Heart right ventricle (tissue), 16 donors: Measurements from ENCODE around the gene MYH14. TPM values are rescaled to one million over a fixed set of nuclear protein-coding genes. Genes with fewer than 3 reads are reported as not detected.

Source experiments
- ATAC-seq, 8 donors: fragments of 200-7000 bp; cut with Tn5 transposase; one replicate each; pipeline ENCODE4 v1.9.1; 2020; ENCODE audit warnings: mild to moderate bottlenecking in 8 of 8, moderate library complexity in 8 of 8, moderate number of reproducible peaks in 1 of 8
- DNase-seq, 2 donors: peaks; one replicate each; pipeline ENCODE4 v3.0.0-alpha.2; 2020
- H3K27ac ChIP-seq, 10 donors: fragments of 200-600 bp; sonication (generic) in 2 of 10; one replicate each; pipeline versions ENCODE4 v1.5.0 to v1.8.0; 2020 to 2022; ENCODE audit warnings: mild to moderate bottlenecking in 3 of 10
- H3K27me3 ChIP-seq, 7 donors: fragments of 200-600 bp; one replicate each; pipeline ENCODE4 v1.8.0; 2021 to 2022; ENCODE audit warnings: mild to moderate bottlenecking in 2 of 7
- H3K36me3 ChIP-seq, 9 donors: fragments of 200-600 bp; sonication (generic) in 1 of 9; one replicate each; pipeline versions ENCODE4 v1.5.0 to v1.8.0; 2020 to 2022; ENCODE audit warnings: mild to moderate bottlenecking in 2 of 9
- H3K4me1 ChIP-seq, 9 donors: fragments of 200-600 bp; sonication (generic) in 1 of 9; one replicate each; pipeline versions ENCODE4 v1.5.0 to v1.8.0; 2020 to 2022; ENCODE audit warnings: mild to moderate bottlenecking in 4 of 9
- H3K4me3 ChIP-seq, 10 donors: fragments of 200-600 bp; sonication (generic) in 2 of 10; one replicate each; pipeline versions ENCODE4 v1.5.0 to v1.8.0; 2020 to 2022; ENCODE audit warnings: mild to moderate bottlenecking in 7 of 10, moderate library complexity in 2 of 10
- H3K9me3 ChIP-seq, 11 donors: fragments of 200-600 bp in 10 of 11; sonication (generic) in 2 of 11; one replicate each; pipeline versions ENCODE4 v1.5.0 to v1.8.0; 2013 to 2022; ENCODE audit warnings: mild to moderate bottlenecking in 2 of 11, control low read depth in 1 of 11, moderate library complexity in 1 of 11
- WGBS, 2 donors: extraction: QIAGEN DNeasy Blood & Tissue Kit; methylation state at CpG; one replicate each; pipeline ENCODE4 v1.1.7; 2013; ENCODE audit warnings: inconsistent platforms in 1 of 2; 5-methylcytosine and 5-hydroxymethylcytosine counted together
- intact Hi-C, 10 donors: fragments of 100-400 bp; cut with DNase I; formaldehyde crosslinking; loops; one replicate each; pipeline versions ENCODE4 v1.11.1 to v1.14.2; 2022
- polyA plus RNA-seq, 2 donors: library from polyadenylated mRNA; stranded (reverse); fragments of 200-250 nt; gene quantifications; one replicate each; pipeline ENCODE4 v1.2.3, GENCODE V29; 2013
- total RNA-seq, 10 donors: library from RNA; stranded (reverse); fragmentation: NEBNext Ultra II Directional in 3 of 10; extraction: Animal tissue kit (Norgen Biotek cat#: 25700) in 3 of 10; gene quantifications; one replicate each; pipeline versions ENCODE4 v1.2.1 to v1.2.4, GENCODE V29; 2021 to 2023
- TF ChIP-seq, protein P1 (sequence below), 9 donors: fragments of 200-600 bp; sonication (generic) in 2 of 9; IDR thresholded peaks; one replicate each; pipeline versions ENCODE4 v1.5.0 to v1.8.0; 2021 to 2022; ENCODE audit warnings: antibody characterized with exemption in 9 of 9, mild to moderate bottlenecking in 5 of 9, moderate library complexity in 1 of 9
- donor health status: Arrhythmogenic right ventricular cardiomyopathy.
- donor health status: ischemic (EF 13 %, LVEDD 7.1; RV severe dilation, severe dysfunction).
- donor health status: healthy with polysubstance abuse.
- donor health status: DM: no; HTN: yes; CAD: no.
- donor health status: DM: no; HTN: no; CAD: no.
- donor health status: ischemic (EF 25% LVEDD 6.9; RV normal size, moderate dysfunction).
- donor health status: ischemic (EF 25% LVEDD 5.7; RV mildly dilated, moderate dysfunction).
- donor health status: healthy.
- donor health status: DM: yes; HTN: yes; CAD: no.
- donor health status: Ischemic cardiomyopathy.
- donor health status: ischemic (EF 35%, LVEDD 5.7; RV mildly dilated, moderate dysfunction).
- donor health status: nonischemic (EF 11% LVEDD 7.7; RV severe dilation, severe dysfunction).
- donor health status: DM: yes; HTN: yes; CAD: no.
- donor health status: PGD.
- donor health status: ischemic (EF 29% LVEDD 5.4; RV normal size, mild dysfunction).
- donor health status: nonischemic (EF 23%, LVEDD 6.1; RV moderate dilation, normal function).

The MYH14 gene
- total and polyA plus RNA-seq, 12 donors, result 29.3 to 149 (median 102) TPM

DNA sequence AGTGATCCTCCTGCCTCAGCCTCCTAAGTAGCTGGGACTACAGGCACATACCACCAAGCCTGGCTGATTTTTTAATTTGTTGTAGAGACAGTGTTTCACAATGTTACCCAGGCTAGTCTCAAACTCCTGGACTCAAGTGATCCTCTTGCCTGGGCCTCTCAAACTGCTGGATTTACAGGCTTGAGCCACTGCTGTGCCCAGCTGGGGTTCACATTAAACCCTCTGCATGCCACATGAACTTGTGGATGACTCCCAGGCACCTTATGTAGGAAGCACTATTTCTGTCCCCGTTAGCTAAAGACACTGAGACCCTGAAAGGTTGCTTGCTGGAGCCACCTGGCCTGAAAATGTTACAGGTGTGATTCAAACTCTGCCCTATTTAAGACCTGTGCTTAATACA lies 10.5 kb downstream of the MYH14 start:
- no peak overlapping the region for H3K27ac ChIP-seq
- TF ChIP-seq, protein P1, sequence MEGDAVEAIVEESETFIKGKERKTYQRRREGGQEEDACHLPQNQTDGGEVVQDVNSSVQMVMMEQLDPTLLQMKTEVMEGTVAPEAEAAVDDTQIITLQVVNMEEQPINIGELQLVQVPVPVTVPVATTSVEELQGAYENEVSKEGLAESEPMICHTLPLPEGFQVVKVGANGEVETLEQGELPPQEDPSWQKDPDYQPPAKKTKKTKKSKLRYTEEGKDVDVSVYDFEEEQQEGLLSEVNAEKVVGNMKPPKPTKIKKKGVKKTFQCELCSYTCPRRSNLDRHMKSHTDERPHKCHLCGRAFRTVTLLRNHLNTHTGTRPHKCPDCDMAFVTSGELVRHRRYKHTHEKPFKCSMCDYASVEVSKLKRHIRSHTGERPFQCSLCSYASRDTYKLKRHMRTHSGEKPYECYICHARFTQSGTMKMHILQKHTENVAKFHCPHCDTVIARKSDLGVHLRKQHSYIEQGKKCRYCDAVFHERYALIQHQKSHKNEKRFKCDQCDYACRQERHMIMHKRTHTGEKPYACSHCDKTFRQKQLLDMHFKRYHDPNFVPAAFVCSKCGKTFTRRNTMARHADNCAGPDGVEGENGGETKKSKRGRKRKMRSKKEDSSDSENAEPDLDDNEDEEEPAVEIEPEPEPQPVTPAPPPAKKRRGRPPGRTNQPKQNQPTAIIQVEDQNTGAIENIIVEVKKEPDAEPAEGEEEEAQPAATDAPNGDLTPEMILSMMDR (IDR thresholded peaks at IDR 0.05), result no peak

DNA sequence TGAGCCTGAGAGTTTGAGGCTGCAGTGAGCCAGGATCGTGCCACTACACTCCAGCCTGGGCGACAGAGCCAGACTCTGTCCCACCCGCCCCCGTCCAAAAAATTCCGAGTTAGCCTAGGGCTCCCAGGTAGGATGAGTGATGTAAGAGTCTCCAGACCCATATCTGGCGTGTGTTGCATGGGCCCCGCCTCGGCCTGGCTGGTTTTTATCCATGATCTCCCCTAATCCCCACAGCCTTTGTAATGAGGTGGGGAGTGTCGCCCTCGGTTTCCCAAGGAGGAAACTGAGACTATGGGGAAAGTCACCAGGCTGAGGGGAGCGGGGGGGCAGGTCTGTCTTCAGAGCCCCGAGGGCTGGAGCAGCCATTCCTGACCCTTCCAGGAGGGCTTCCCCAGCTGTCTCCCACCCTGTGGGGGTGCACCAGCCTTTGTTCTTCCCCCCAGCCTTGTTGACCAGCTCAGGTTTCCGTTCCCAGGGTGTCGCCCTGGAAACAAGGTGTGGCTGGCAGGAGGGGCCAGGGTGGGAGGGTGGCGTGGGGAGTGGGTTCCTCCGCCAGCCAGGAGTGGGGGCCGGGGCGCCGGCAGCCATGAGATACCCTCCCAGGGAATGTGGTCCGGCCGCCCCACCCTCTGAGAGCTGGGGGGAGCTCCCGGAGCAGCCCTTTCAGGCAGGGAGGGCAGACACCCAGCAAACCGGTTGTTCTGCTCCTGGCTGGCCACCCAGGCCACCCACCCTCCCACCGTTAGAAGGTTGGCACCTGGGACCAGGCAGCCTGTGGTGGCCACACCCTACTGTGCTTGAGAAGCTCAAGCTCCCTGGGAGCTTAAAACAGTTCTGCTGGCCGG lies 11.5 kb downstream of the MYH14 start:
- 39 to 46% methylated on average over 24 to 25 of the region's 25 CpGs for WGBS, 2 donors
- peaks cover 0 to 10% (median 0%) of the 10 kb centered on the region in 11 donors for H3K9me3 ChIP-seq
- TF ChIP-seq, protein P1 (IDR thresholded peaks at IDR 0.05), result no peak
- H3K27ac ChIP-seq, result no peak overlapping the region
- H3K4me1 ChIP-seq, result no peaks in the 10 kb centered on the region
- intact Hi-C loops, result no loop called here
- no peak overlapping the region for H3K4me3 ChIP-seq
- ATAC-seq (peak in 2 of 8 donors; percentile 12 to 33), DNase-seq (no peak)
- H3K36me3 ChIP-seq, result peaks cover 0 to 20% (median 0%) of the 10 kb centered on the region in 9 donors
- H3K27me3 ChIP-seq, result peaks cover 0 to 11% (median 0%) of the 10 kb centered on the region in 7 donors

More for the DNA sequence above, 10.5 kb downstream of the MYH14 start:
- Histone ChIP-seq H3K9me3 (peaks cover 0 to 10% (median 0%) of the 10 kb centered on the region in 11 donors), H3K36me3 (peaks cover 0 to 20% (median 0%) of the 10 kb centered on the region in 9 donors), H3K4me3 (no peak overlapping the region), H3K27me3 (peaks cover 0 to 11% (median 0%) of the 10 kb centered on the region in 7 donors), H3K4me1 (no peaks in the 10 kb centered on the region)
- 76 to 89% methylated on average over 1 of the region's 1 CpG for WGBS, 2 donors
- ATAC-seq, result no peak
- intact Hi-C loops, result no loop called here
- no peak for DNase-seq

DNA sequence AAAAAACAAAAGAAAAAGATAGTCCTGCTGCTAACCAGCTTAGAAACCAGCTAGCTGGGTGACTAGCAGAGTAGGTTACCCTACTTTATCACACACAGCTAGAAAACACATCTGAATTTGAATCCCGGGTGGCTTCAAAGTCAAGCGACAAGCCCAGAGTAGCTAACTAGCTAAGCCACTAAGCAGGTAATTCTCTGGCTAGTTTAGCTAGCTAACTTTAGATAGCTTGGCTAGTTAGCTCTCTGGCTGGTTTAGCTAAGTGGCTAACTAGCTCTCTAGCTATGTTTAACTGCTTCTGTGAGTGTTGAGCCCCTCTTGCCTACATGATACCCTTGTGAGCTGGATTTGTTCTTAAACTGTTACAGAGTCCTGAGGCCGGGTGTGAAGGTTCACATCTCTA lies 12.4 kb downstream of the MYH14 start:
- H3K27ac ChIP-seq, result no peak overlapping the region
- intact Hi-C loops, result no loop called here
- H3K4me1 ChIP-seq, result no peaks in the 10 kb centered on the region
- peaks cover 0 to 16% (median 0%) of the 10 kb centered on the region in 9 donors for H3K36me3 ChIP-seq
- peaks cover 0 to 11% (median 0%) of the 10 kb centered on the region in 7 donors for H3K27me3 ChIP-seq
- no peak overlapping the region for H3K4me3 ChIP-seq
- ATAC-seq, result no peak
- TF ChIP-seq, protein P1 (IDR thresholded peaks at IDR 0.05), result no peak
- no peak for DNase-seq
- peaks cover 0 to 9% (median 0%) of the 10 kb centered on the region in 11 donors for H3K9me3 ChIP-seq
- WGBS, 2 donors, result 82 to 87% methylated on average over 3 of the region's 3 CpGs

DNA sequence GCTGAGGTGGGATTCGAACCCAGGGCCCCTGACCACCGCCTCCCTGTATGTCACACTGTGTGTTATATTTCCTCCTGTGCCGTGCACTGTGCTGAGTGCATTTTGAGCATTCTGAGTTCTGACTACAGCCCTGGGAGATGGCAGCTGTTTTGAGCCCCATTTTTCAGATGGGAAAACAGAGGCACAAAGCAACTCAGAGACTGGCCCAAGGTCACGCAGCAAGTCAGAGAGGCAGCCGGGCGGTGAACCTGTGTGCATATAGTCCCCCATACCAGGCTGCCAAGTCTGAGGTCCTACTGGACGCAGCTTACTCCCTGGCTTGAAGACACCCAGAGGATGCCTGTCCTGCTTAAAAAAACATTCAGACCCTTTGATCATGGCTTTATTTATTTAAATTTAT lies 17.7 kb downstream of the MYH14 start:
- H3K36me3 ChIP-seq, result peaks cover 0 to 25% (median 0%) of the 10 kb centered on the region in 9 donors

More for the DNA sequence above, 17.7 kb downstream of the MYH14 start:
- Histone ChIP-seq H3K4me1 (peaks cover 0 to 7% (median 0%) of the 10 kb centered on the region in 9 donors), H3K9me3 (peaks cover 0 to 13% (median 0%) of the 10 kb centered on the region in 11 donors), H3K4me3 (no peak overlapping the region), H3K27ac (no peak overlapping the region), H3K27me3 (no peaks in the 10 kb centered on the region)
- intact Hi-C loops, result no loop called here
- TF ChIP-seq, protein P1 (IDR thresholded peaks at IDR 0.05), result no peak
- no peak for ATAC-seq
- 75 to 80% methylated on average over 7 of the region's 7 CpGs for WGBS, 2 donors
- no peak for DNase-seq
